Endothelial cell of umbilical vein (primary cell): Measurements from ENCODE around the gene IBA57. TPM values are rescaled to one million over a fixed set of nuclear protein-coding genes. Genes with fewer than 3 reads are reported as not detected.

ENCODE experiments used
- BruUV-seq: library from RNA; stranded (reverse); fragments of 400-500 nt; replicated peaks from 2 replicates; lab custom pipeline; 2021; lab: Mats Ljungman, UMichigan
- CTCF ChIA-PET: fragments of 300-600, 350-600 bp; sonication (Branson Sonifier 250); formaldehyde crosslinking; loops from one replicate; lab custom pipeline; 2021; ENCODE audit warnings: antibody characterized with exemption, inconsistent platforms; lab: Charles Lee
- POLR2A ChIA-PET: fragments of 300-600, 350-600 bp; sonication (Branson Sonifier 250); formaldehyde crosslinking; loops from one replicate; lab custom pipeline; 2021; ENCODE audit warnings: antibody characterized with exemption, inconsistent platforms; lab: Charles Lee
- DNase-seq: peaks from one replicate; pipeline ENCODE4 v3.0.0-alpha.2; 2011; ENCODE audit warnings: low read depth, low spot score
- FAIRE-seq: peaks from 2 replicates; lab custom pipeline; 2011; peaks lifted over from hg19 to GRCh38; lab: Jason Lieb, UNC
- H2AFZ ChIP-seq: 2 replicates; pipeline ENCODE4 v1.6.0; 2012; ENCODE audit warnings: low read depth, low read length, control low read depth, inconsistent platforms
- H3K27ac ChIP-seq: 2 replicates; pipeline ENCODE4 v1.5.1; 2011; ENCODE audit warnings: low read depth, mild to moderate bottlenecking, control low read depth, low read length, moderate library complexity; ENCODE audit not compliant: insufficient read depth
- H3K27me3 ChIP-seq, 2 experiments: 2 replicates each; pipeline versions ENCODE4 v1.6.0 to v1.6.1; 2011; ENCODE audit warnings: low read length in 2 of 2, mixed read lengths in 1 of 2; ENCODE audit not compliant: control insufficient read depth in 2 of 2, insufficient read depth in 2 of 2
- H3K36me3 ChIP-seq, 2 experiments: 2 replicates in 1 of 2; 3 replicates in 1 of 2; pipeline ENCODE4 v1.5.1; 2011; ENCODE audit warnings: low read length in 2 of 2, mild to moderate bottlenecking in 1 of 2, moderate library complexity in 1 of 2; ENCODE audit not compliant: control insufficient read depth in 2 of 2, insufficient read depth in 2 of 2; ENCODE audit errors: extremely low read depth in 1 of 2
- H3K4me1 ChIP-seq: 3 replicates; pipeline ENCODE4 v1.5.1; 2011; ENCODE audit warnings: mild to moderate bottlenecking, low read length; ENCODE audit not compliant: control insufficient read depth, insufficient read depth; ENCODE audit errors: extremely low read depth
- H3K4me2 ChIP-seq: 2 replicates; pipeline ENCODE4 v1.6.1; 2011; ENCODE audit warnings: low read length, control low read depth, mixed read lengths; ENCODE audit not compliant: insufficient read depth
- H3K4me3 ChIP-seq, 3 experiments: fragments of 200-600 bp in 1 of 3; sonication (generic), shearing (Covaris generic) in 1 of 3; replicated peaks in 1 of 3; 2 replicates each; pipeline ENCODE4 v1.5.1; 2011 to 2016; ENCODE audit warnings: control low read depth in 3 of 3, low read length in 3 of 3, mild to moderate bottlenecking in 2 of 3, inconsistent platforms in 1 of 3, low read depth in 1 of 3, moderate library complexity in 1 of 3; ENCODE audit not compliant: insufficient read depth in 1 of 3
- H3K79me2 ChIP-seq: 2 replicates; pipeline ENCODE4 v1.6.0; 2012; ENCODE audit warnings: low read length, inconsistent platforms; ENCODE audit not compliant: control insufficient read depth, insufficient read depth
- H3K9ac ChIP-seq: replicated peaks from 2 replicates; pipeline ENCODE3; 2011; ENCODE audit warnings: low read length, control low read depth; ENCODE audit not compliant: insufficient read depth; ENCODE audit errors: extremely low read depth
- H3K9me1 ChIP-seq: replicated peaks from 3 replicates; pipeline ENCODE4 v1.6.0; 2011; ENCODE audit warnings: mild to moderate bottlenecking, low read length; ENCODE audit not compliant: control insufficient read depth, insufficient read depth; ENCODE audit errors: extremely low read depth
- H3K9me3 ChIP-seq: replicated peaks from 2 replicates; pipeline ENCODE4 v1.5.1; 2012; ENCODE audit warnings: low read length, inconsistent platforms; ENCODE audit not compliant: control insufficient read depth, insufficient read depth
- H4K20me1 ChIP-seq: replicated peaks from 2 replicates; pipeline ENCODE3; 2011; ENCODE audit warnings: mild to moderate bottlenecking, low read length; ENCODE audit not compliant: control insufficient read depth, insufficient read depth; ENCODE audit errors: extremely low read depth
- GATA2 ChIP-seq: IDR thresholded peaks from 2 replicates; pipeline ENCODE4 v1.7.0; 2011; ENCODE audit warnings: low read depth, mild to moderate bottlenecking, moderate library complexity, mixed read lengths, low read length; ENCODE audit not compliant: insufficient read length, insufficient read depth
- JUN ChIP-seq: IDR thresholded peaks from 2 replicates; pipeline ENCODE4 v1.6.1; 2011; ENCODE audit warnings: borderline replicate concordance, low read depth; ENCODE audit not compliant: insufficient read length, insufficient read depth
- MAX ChIP-seq: IDR thresholded peaks from 2 replicates; pipeline ENCODE4 v1.6.1; 2011; ENCODE audit not compliant: insufficient read depth, insufficient read length
- MYC ChIP-seq: IDR thresholded peaks from one replicate; pipeline ENCODE4 v1.6.1; 2011; ENCODE audit warnings: mild to moderate bottlenecking, low read depth, low read length
- POLR2A ChIP-seq: IDR thresholded peaks from 2 replicates; pipeline ENCODE4 v1.6.1; 2012; ENCODE audit warnings: low read depth, mild to moderate bottlenecking, control low read depth, low read length
- dilution Hi-C: fragments of 300-500 bp; cut with MboI; formaldehyde crosslinking; loops from one replicate; pipeline ENCODE4 v1.15.0; 2019; ENCODE audit warnings: low sequenced_read_pairs; ENCODE audit not compliant: extremely low pct_ligation_motif_present
- intact Hi-C: fragments of 100-400 bp; cut with micrococcal nuclease; formaldehyde crosslinking; loops from one replicate; pipeline ENCODE4 v1.10.0; 2022
- polyA plus RNA-seq, 4 experiments: library from polyadenylated mRNA; depleted of rRNA in 3 of 4; stranded (reverse) in 3 of 4; unstranded in 1 of 4; fragments of >200 nt; gene quantifications; 2 replicates each; pipeline versions ENCODE4 v1.2.1 to v1.2.3, GENCODE V29; 2011 to 2012; ENCODE audit warnings: missing spikeins in 1 of 4
- total RNA-seq: library from RNA; stranded (reverse); gene quantifications from 2 replicates; pipeline ENCODE4 v1.2.3, GENCODE V29; 2021
- TF ChIP-seq, protein P1 (sequence below), 2 donors: IDR thresholded peaks; 1 replicate in 1 of 2; 2 replicates in 1 of 2; pipeline ENCODE4 v1.5.1; 2011; ENCODE audit warnings: low read length in 2 of 2, mild to moderate bottlenecking in 2 of 2, moderate library complexity in 2 of 2, control low read depth in 1 of 2, inconsistent platforms in 1 of 2, low read depth in 1 of 2; ENCODE audit not compliant: insufficient read depth in 1 of 2; ENCODE audit errors: extremely low read depth in 1 of 2

Gene IBA57
- total and polyA plus RNA-seq, 2 donors (not counting 3 experiments of a cell fraction or from before 2014, with no cell fraction given) = 3.4 to 7.7 TPM

GRCh38 chr1:228180959-228181644 lies 15.5 kb downstream of the IBA57 start:
- ChIA-PET CTCF (interaction anchor here (0.7 to 2.0 kb wide), 4 partner anchors 14 to 182 kb away, joined by 3 to 7 read pairs (median 4); no protein-coding TSS in a partner anchor), POLR2A (no interaction called here)
- DNase-seq = no peak
- H3K79me2 ChIP-seq = no peaks in the 10 kb centered on the region
- dilution Hi-C loops = loop anchor here (10.0 kb wide), 1 partner anchor 56 kb away; no protein-coding TSS in a partner anchor
- H3K9me1 ChIP-seq = no peaks in the 10 kb centered on the region
- no peak overlapping the region for H3K27ac ChIP-seq
- TF ChIP-seq, protein P1, sequence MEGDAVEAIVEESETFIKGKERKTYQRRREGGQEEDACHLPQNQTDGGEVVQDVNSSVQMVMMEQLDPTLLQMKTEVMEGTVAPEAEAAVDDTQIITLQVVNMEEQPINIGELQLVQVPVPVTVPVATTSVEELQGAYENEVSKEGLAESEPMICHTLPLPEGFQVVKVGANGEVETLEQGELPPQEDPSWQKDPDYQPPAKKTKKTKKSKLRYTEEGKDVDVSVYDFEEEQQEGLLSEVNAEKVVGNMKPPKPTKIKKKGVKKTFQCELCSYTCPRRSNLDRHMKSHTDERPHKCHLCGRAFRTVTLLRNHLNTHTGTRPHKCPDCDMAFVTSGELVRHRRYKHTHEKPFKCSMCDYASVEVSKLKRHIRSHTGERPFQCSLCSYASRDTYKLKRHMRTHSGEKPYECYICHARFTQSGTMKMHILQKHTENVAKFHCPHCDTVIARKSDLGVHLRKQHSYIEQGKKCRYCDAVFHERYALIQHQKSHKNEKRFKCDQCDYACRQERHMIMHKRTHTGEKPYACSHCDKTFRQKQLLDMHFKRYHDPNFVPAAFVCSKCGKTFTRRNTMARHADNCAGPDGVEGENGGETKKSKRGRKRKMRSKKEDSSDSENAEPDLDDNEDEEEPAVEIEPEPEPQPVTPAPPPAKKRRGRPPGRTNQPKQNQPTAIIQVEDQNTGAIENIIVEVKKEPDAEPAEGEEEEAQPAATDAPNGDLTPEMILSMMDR (IDR thresholded peaks at IDR 0.05; ENCODE audit: extremely low read depth in 1 of 2, insufficient read depth in 1 of 2, low read depth in 1 of 2, low read length in 2 of 2) = no peak
- TF ChIP-seq GATA2 (no peak), MYC (no peak), MAX (no peak), JUN (no peak), POLR2A (no peak)
- no peaks in the 10 kb centered on the region for H3K4me1 ChIP-seq
- no peaks in the 10 kb centered on the region for H3K27me3 ChIP-seq
- H4K20me1 ChIP-seq = no peaks in the 10 kb centered on the region
- H3K36me3 ChIP-seq = peaks cover 0 to 5% of the 10 kb centered on the region in 2 experiments
- H2AFZ ChIP-seq = no peak overlapping the region
- H3K4me3 ChIP-seq = no peak overlapping the region
- no peak overlapping the region for H3K9ac ChIP-seq
- intact Hi-C loops = loop anchor here (2.0 kb wide), 1 partner anchor 50 kb away; no protein-coding TSS in a partner anchor
- H3K9me3 ChIP-seq = no peaks in the 10 kb centered on the region
- no peak for FAIRE-seq
- no peak overlapping the region for H3K4me2 ChIP-seq
- BruUV-seq = no TSS peak
